ENCODE data around the gene CTSK. TPM values are rescaled to one million over a fixed set of nuclear protein-coding genes. Genes with fewer than 3 reads are reported as not detected.
"Not testable (repeated sequence)": the region's sequence is repeated elsewhere in the genome, so short reads cannot be mapped to it uniquely, and the experiment has no call there.

CTSK gene
- total RNA-seq, 1 experiment from 2014 or later: 5.6 TPM

- H2AFZ ChIP-seq (ENCODE audit: low read length): no peak overlapping the region
- no peak overlapping the region for H3K9ac ChIP-seq (ENCODE audit: low read length)
- no peak overlapping the region for H3K27ac ChIP-seq (ENCODE audit: low read length)
- H3K9me2 ChIP-seq (replicated peaks; ENCODE audit: low read length): no peaks in the 10 kb centered on the region
- intact Hi-C loops (cut with micrococcal nuclease): no loop called here
- H3K27me3 ChIP-seq (ENCODE audit: low read length): no peaks in the 10 kb centered on the region
- POLR2A ChIA-PET (ENCODE audit: unreplicated experiment): no interaction called here
- TF ChIP-seq, protein P1, sequence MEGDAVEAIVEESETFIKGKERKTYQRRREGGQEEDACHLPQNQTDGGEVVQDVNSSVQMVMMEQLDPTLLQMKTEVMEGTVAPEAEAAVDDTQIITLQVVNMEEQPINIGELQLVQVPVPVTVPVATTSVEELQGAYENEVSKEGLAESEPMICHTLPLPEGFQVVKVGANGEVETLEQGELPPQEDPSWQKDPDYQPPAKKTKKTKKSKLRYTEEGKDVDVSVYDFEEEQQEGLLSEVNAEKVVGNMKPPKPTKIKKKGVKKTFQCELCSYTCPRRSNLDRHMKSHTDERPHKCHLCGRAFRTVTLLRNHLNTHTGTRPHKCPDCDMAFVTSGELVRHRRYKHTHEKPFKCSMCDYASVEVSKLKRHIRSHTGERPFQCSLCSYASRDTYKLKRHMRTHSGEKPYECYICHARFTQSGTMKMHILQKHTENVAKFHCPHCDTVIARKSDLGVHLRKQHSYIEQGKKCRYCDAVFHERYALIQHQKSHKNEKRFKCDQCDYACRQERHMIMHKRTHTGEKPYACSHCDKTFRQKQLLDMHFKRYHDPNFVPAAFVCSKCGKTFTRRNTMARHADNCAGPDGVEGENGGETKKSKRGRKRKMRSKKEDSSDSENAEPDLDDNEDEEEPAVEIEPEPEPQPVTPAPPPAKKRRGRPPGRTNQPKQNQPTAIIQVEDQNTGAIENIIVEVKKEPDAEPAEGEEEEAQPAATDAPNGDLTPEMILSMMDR (conservative IDR thresholded peaks at IDR 0.05; ENCODE audit: low read depth, low read length): no peak
- TF ChIP-seq EZH2phosphoT487 (IDR thresholded peaks at IDR 0.05; ENCODE audit: borderline replicate concordance, low read length): no peak
- no peak for TF ChIP-seq EZH2 (IDR thresholded peaks at IDR 0.05; ENCODE audit: low read length, unreplicated experiment)
- CTCF ChIA-PET: no interaction called here
- H3K79me2 ChIP-seq (ENCODE audit: low read length): no peaks in the 10 kb centered on the region
- no peaks in the 10 kb centered on the region for H3F3A ChIP-seq (ENCODE audit: low read length, unreplicated experiment)
- H3K4me1 ChIP-seq (ENCODE audit: insufficient read depth, low read length): no peaks in the 10 kb centered on the region
- ATAC-seq: no peak
- H4K20me1 ChIP-seq (ENCODE audit: low read length): no peaks in the 10 kb centered on the region
- H3K4me2 ChIP-seq (ENCODE audit: low read length): no peak overlapping the region
- no peaks in the 10 kb centered on the region for H3K36me3 ChIP-seq (ENCODE audit: low read depth, low read length)
- H3K4me3 ChIP-seq (ENCODE audit: low read length): no peak overlapping the region
- no peak for DNase-seq
- no peaks in the 10 kb centered on the region for H3K9me3 ChIP-seq (ENCODE audit: low read length)
- no TSS peak for BruUV-seq (replicated peaks)
Observed at GRCh38 chr1:150799089-150799488, 9.0 kb downstream of the CTSK start.

DNA sequence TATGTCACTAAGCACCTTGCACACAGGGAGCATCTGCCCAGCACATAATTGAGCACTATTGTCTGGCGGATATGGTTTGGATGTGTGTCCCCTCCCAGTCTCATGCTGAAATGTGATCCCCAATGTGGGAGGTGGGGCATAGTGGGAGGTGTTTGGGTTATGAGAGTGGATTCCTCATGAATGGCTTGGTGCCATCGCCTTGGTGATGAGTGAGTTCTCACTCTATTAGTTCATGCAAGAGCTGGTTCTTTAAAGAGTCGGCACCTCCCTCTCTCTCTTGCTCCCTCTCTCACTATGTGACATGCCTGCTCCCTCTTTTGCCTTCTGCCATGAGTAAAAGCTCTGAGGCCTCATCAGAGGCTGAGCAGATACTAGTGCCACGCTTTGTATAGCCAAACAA, 9.5 kb downstream of the CTSK start:
- no peak overlapping the region for H3K4me3 ChIP-seq (ENCODE audit: low read length)
- no peak overlapping the region for H3K4me2 ChIP-seq (ENCODE audit: low read length)
- no peaks in the 10 kb centered on the region for H3K9me3 ChIP-seq (ENCODE audit: low read length)
- no peaks in the 10 kb centered on the region for H3K79me2 ChIP-seq (ENCODE audit: low read length)
- BruUV-seq (replicated peaks): no TSS peak
- intact Hi-C loops (cut with micrococcal nuclease): no loop called here
- H3K9me2 ChIP-seq (replicated peaks; ENCODE audit: low read length): no peaks in the 10 kb centered on the region
- H3K9ac ChIP-seq (ENCODE audit: low read length): no peak overlapping the region
- no peaks in the 10 kb centered on the region for H3K4me1 ChIP-seq (ENCODE audit: insufficient read depth, low read length)
- H3F3A ChIP-seq (ENCODE audit: low read length, unreplicated experiment): no peaks in the 10 kb centered on the region
- no peaks in the 10 kb centered on the region for H4K20me1 ChIP-seq (ENCODE audit: low read length)
- CTCF ChIA-PET: no interaction called here
- H3K27me3 ChIP-seq (ENCODE audit: low read length): no peaks in the 10 kb centered on the region
- H3K27ac ChIP-seq (ENCODE audit: low read length): no peak overlapping the region
- no peaks in the 10 kb centered on the region for H3K36me3 ChIP-seq (ENCODE audit: low read depth, low read length)
- TF ChIP-seq, protein P1 (conservative IDR thresholded peaks at IDR 0.05; ENCODE audit: low read depth, low read length): no peak
- TF ChIP-seq EZH2phosphoT487 (IDR thresholded peaks at IDR 0.05; ENCODE audit: borderline replicate concordance, low read length) (no peak), EZH2 (IDR thresholded peaks at IDR 0.05; ENCODE audit: low read length, unreplicated experiment) (no peak)
- no peak overlapping the region for H2AFZ ChIP-seq (ENCODE audit: low read length)
- ATAC-seq (no peak), DNase-seq (no peak)
- POLR2A ChIA-PET (ENCODE audit: unreplicated experiment): no interaction called here

- no peaks in the 10 kb centered on the region for H3K27me3 ChIP-seq (ENCODE audit: low read length)
- H4K20me1 ChIP-seq (ENCODE audit: low read length): no peaks in the 10 kb centered on the region
- BruUV-seq (replicated peaks): no TSS peak
- H3K27ac ChIP-seq (ENCODE audit: low read length): no peak overlapping the region
- no peak overlapping the region for H3K4me2 ChIP-seq (ENCODE audit: low read length)
- POLR2A ChIA-PET (ENCODE audit: unreplicated experiment): interaction anchor here (0.6 kb wide), 1 partner anchor 99 kb away, joined by 3 read pairs; no protein-coding TSS in a partner anchor
- no peaks in the 10 kb centered on the region for H3K9me3 ChIP-seq (ENCODE audit: low read length)
- H3K4me1 ChIP-seq (ENCODE audit: insufficient read depth, low read length): no peaks in the 10 kb centered on the region
- DNase-seq: no peak
- intact Hi-C loops (cut with micrococcal nuclease): no loop called here
- H2AFZ ChIP-seq (ENCODE audit: low read length): no peak overlapping the region
- no peaks in the 10 kb centered on the region for H3K79me2 ChIP-seq (ENCODE audit: low read length)
- TF ChIP-seq, protein P1 (conservative IDR thresholded peaks at IDR 0.05; ENCODE audit: low read depth, low read length): no peak
- TF ChIP-seq EZH2phosphoT487 (IDR thresholded peaks at IDR 0.05; ENCODE audit: borderline replicate concordance, low read length) (no peak), EZH2 (IDR thresholded peaks at IDR 0.05; ENCODE audit: low read length, unreplicated experiment) (no peak)
- no peaks in the 10 kb centered on the region for H3F3A ChIP-seq (ENCODE audit: low read length, unreplicated experiment)
- no peaks in the 10 kb centered on the region for H3K9me2 ChIP-seq (replicated peaks; ENCODE audit: low read length)
- no peaks in the 10 kb centered on the region for H3K36me3 ChIP-seq (ENCODE audit: low read depth, low read length)
- H3K4me3 ChIP-seq (ENCODE audit: low read length): no peak overlapping the region
- ATAC-seq: no peak
- no peak overlapping the region for H3K9ac ChIP-seq (ENCODE audit: low read length)
- CTCF ChIA-PET: no interaction called here
Observed at GRCh38 chr1:150796374-150796773, 11.7 kb downstream of the CTSK start.

- intact Hi-C loops (cut with micrococcal nuclease); H4K20me1 ChIP-seq (ENCODE audit: low read length); H3K4me2 ChIP-seq (ENCODE audit: low read length); POLR2A ChIA-PET (ENCODE audit: unreplicated experiment); H3K27ac ChIP-seq (ENCODE audit: low read length); BruUV-seq (replicated peaks); H3K79me2 ChIP-seq (ENCODE audit: low read length); H3K27me3 ChIP-seq (ENCODE audit: low read length); H3K36me3 ChIP-seq (ENCODE audit: low read depth, low read length); H3K9me2 ChIP-seq (replicated peaks; ENCODE audit: low read length); DNase-seq; H3F3A ChIP-seq (ENCODE audit: low read length, unreplicated experiment); ATAC-seq; H3K9me3 ChIP-seq (ENCODE audit: low read length); H3K4me3 ChIP-seq (ENCODE audit: low read length); H3K4me1 ChIP-seq (ENCODE audit: insufficient read depth, low read length); H2AFZ ChIP-seq (ENCODE audit: low read length); CTCF ChIA-PET; H3K9ac ChIP-seq (ENCODE audit: low read length): not testable (repeated sequence)
Observed at GRCh38 chr1:150793778-150794177, 14.3 kb downstream of the CTSK start.
